ENCODE results near the gene ZNF541.

GRCh38 chr19:47537493-47537892 is 35.5 kb downstream of the ZNF541 start:
- no peak for TF ChIP-seq MAX (IDR thresholded peaks at IDR 0.05; ENCODE audit: insufficient read depth, insufficient read length)
- no peak for TF ChIP-seq CTCF (IDR thresholded peaks at IDR 0.05; ENCODE audit: extremely low read depth in 1 of 2, insufficient read depth in 1 of 2, low read depth in 1 of 2, low read length in 2 of 2)
- no peak for TF ChIP-seq EZH2 (IDR thresholded peaks at IDR 0.05; ENCODE audit: borderline replicate concordance, low read depth, low read length, severe bottlenecking)
